Measurements from ENCODE around the gene VPS52.

- TF ChIP-seq CTCF (IDR thresholded peaks at IDR 0.05; ENCODE audit: low read depth, low read length) (no peak), EZH2phosphoT487 (IDR thresholded peaks at IDR 0.05; ENCODE audit: low read depth) (no peak)
These were observed 16.7 kb upstream of the VPS52 start for GRCh38 chr6:33288141-33288920.

Measured in OCI-LY3 (cell line).